GM23248 (cell line): ENCODE measurements around the gene PODN. TPM values are rescaled to one million over a fixed set of nuclear protein-coding genes. Genes with fewer than 3 reads are reported as not detected.

Experiments used
- DNase-seq: peaks from one replicate; pipeline ENCODE4 v3.0.0-alpha.2; 2015
- H2AFZ ChIP-seq: fragments of 200-600 bp; sonication (generic); 2 replicates; pipeline ENCODE4 v1.6.1; 2016; ENCODE audit warnings: antibody characterized with exemption
- H3F3A ChIP-seq: fragments of 200-600 bp; sonication (generic); 2 replicates; pipeline ENCODE4 v1.6.1; 2016; ENCODE audit warnings: mild to moderate bottlenecking, antibody characterized with exemption, mixed run types; ENCODE audit not compliant: insufficient read depth
- H3K27ac ChIP-seq: fragments of 200-600 bp; sonication (generic); 2 replicates; pipeline ENCODE4 v1.5.1; 2016; ENCODE audit warnings: mild to moderate bottlenecking
- H3K27me3 ChIP-seq: fragments of 200-600 bp; sonication (generic); replicated peaks from 2 replicates; pipeline ENCODE4 v1.6.1; 2016; ENCODE audit warnings: mild to moderate bottlenecking; ENCODE audit not compliant: insufficient read depth
- H3K36me3 ChIP-seq: fragments of 200-600 bp; sonication (generic); 2 replicates; pipeline ENCODE4 v1.6.1; 2016; ENCODE audit warnings: low read depth, mild to moderate bottlenecking
- H3K4me1 ChIP-seq: fragments of 200-600 bp; sonication (generic); 2 replicates; pipeline ENCODE4 v1.6.1; 2016; ENCODE audit warnings: mild to moderate bottlenecking; ENCODE audit not compliant: insufficient read depth
- H3K4me2 ChIP-seq: fragments of 200-600 bp; sonication (generic); one replicate; pipeline ENCODE4 v1.6.1; 2016; ENCODE audit warnings: mild to moderate bottlenecking; ENCODE audit not compliant: unreplicated experiment
- H3K4me3 ChIP-seq: fragments of 200-600 bp; sonication (generic); 2 replicates; pipeline ENCODE4 v1.5.1; 2016; ENCODE audit warnings: mild to moderate bottlenecking
- H3K79me2 ChIP-seq: fragments of 200-600 bp; sonication (generic); 2 replicates; pipeline ENCODE4 v1.6.1; 2016; ENCODE audit warnings: mild to moderate bottlenecking; ENCODE audit not compliant: insufficient read depth
- H3K9ac ChIP-seq: fragments of 200-600 bp; sonication (generic); 2 replicates; pipeline ENCODE4 v1.6.1; 2016; ENCODE audit warnings: mild to moderate bottlenecking
- H3K9me2 ChIP-seq: fragments of 200-600 bp; sonication (generic); 2 replicates; pipeline ENCODE4 v1.6.1; 2016; ENCODE audit warnings: mixed run types, mild to moderate bottlenecking, moderate library complexity; ENCODE audit not compliant: insufficient read depth
- H3K9me3 ChIP-seq: fragments of 200-600 bp; sonication (generic); one replicate; pipeline ENCODE4 v1.6.1; 2017; ENCODE audit warnings: low read depth
- H4K20me1 ChIP-seq: fragments of 200-600 bp; sonication (generic); 2 replicates; pipeline ENCODE4 v1.6.0; 2016; ENCODE audit not compliant: insufficient read depth
- EZH2 ChIP-seq: fragments of 200-600 bp; sonication (generic); IDR thresholded peaks from 2 replicates; pipeline ENCODE4 v1.6.1; 2018; ENCODE audit warnings: antibody characterized with exemption, mild to moderate bottlenecking; ENCODE audit not compliant: insufficient read depth, poor library complexity, severe bottlenecking
- EZH2phosphoT487 ChIP-seq: fragments of 200-600 bp; sonication (generic); IDR thresholded peaks from 2 replicates; pipeline ENCODE4 v1.6.1; 2018; ENCODE audit warnings: antibody characterized with exemption, moderate library complexity, mild to moderate bottlenecking, low read depth; ENCODE audit not compliant: insufficient read depth
- WGBS, 2 experiments: methylation state at CpG; one replicate each; pipeline ENCODE4 v1.1.6; 2015 to 2017; ENCODE audit warnings: low lambda C conversion rate in 2 of 2, low coverage in 1 of 2; ENCODE audit errors: missing lambda C conversion rate in 2 of 2; 5-methylcytosine and 5-hydroxymethylcytosine counted together
- in situ Hi-C: fragments of 300-500 bp; cut with MboI; formaldehyde crosslinking; loops from 2 replicates; pipeline ENCODE4 v1.15.0; 2020
- polyA plus RNA-seq: library from polyadenylated mRNA; unstranded; fragments of >200 nt; fragmentation: Nextera tagmentation; extraction: Ambion mirVana; gene quantifications from 2 replicates; pipeline ENCODE4 v1.2.1, GENCODE V29; 2016
- total RNA-seq: library from RNA; depleted of rRNA; stranded (reverse); fragments of >200 nt; shearing (Covaris generic); gene quantifications from 2 replicates; pipeline ENCODE4 v1.2.3, GENCODE V29; 2014

Gene PODN
- total and polyA plus RNA-seq, 2 experiments from 2014 or later, result 54.8 to 71.6 TPM

DNA sequence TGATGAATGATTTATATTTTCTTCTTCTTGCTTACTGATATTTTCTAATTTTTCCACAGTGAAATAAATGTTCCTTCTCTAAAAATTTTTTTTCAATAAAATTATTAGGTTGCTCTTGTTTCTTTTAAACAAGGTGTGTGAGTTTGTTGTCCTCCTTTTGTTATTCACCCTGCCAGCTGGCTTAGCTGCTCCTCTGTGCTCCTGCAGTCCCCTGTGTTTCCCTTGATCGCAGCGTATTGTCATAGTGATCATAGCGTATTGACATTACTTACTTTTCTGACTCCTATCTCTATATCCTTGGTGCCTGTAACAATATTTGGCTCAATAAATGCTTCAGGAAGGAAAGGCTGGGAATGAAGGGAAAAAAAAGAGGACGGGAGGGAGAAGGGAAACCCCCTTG, 24.9 kb upstream of the PODN start:
- Histone ChIP-seq H3K9me2 (no peaks in the 10 kb centered on the region), H3K36me3 (peaks cover 5% of the 10 kb centered on the region; the same call in 1 of the 2 replicates), H3K4me1 (no peaks in the 10 kb centered on the region), H3K27ac (no peak overlapping the region), H3K4me3 (no peak overlapping the region), H3K79me2 (peaks cover 17% of the 10 kb centered on the region), H3K4me2 (no peak overlapping the region), H3K27me3 (no peaks in the 10 kb centered on the region), H4K20me1 (no peaks in the 10 kb centered on the region), H3K9ac (no peak overlapping the region), H3K9me3 (no peaks in the 10 kb centered on the region), H3F3A (peaks cover 10% of the 10 kb centered on the region), H2AFZ (no peak overlapping the region)
- no peak for DNase-seq
- 97 to 100% methylated on average over 4 of the region's 4 CpGs for WGBS, 2 experiments
- TF ChIP-seq EZH2phosphoT487 (no peak), EZH2 (no peak)
- in situ Hi-C loops, result no loop called here

DNA sequence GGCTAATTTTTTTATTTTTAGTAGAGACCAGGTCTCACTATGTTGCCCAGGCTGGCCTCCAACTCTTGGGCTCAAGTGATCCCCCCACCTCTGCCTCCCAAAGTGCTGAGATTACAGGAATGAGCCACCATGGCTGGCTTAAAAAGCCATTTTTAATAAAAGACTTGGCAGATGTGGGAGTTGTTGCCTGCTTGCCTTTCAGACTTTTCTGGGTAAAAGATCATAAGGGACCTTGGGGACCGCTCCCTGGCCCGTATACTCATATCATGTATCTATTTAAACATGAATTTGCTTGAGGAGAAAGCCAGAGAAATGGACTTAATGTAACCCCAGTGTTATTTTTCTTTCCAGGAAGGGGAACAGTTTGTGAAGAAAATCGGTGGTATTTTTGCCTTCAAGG, 23.4 kb upstream of the PODN start:
- no peaks in the 10 kb centered on the region for H3K9me2 ChIP-seq
- no peaks in the 10 kb centered on the region for H3K9me3 ChIP-seq
- peaks cover 7% of the 10 kb centered on the region; the same call in 1 of the 2 replicates for H3K79me2 ChIP-seq
- peaks cover 24% of the 10 kb centered on the region for H3F3A ChIP-seq
- no peak for DNase-seq
- no peak overlapping the region for H3K4me3 ChIP-seq
- H3K4me1 ChIP-seq, result peaks cover 9% of the 10 kb centered on the region
- H3K4me2 ChIP-seq, result no peak overlapping the region
- TF ChIP-seq EZH2phosphoT487 (no peak), EZH2 (no peak)
- no peaks in the 10 kb centered on the region for H3K27me3 ChIP-seq
- WGBS, 2 experiments, result 79 to 83% methylated on average over 3 of the region's 3 CpGs
- no peaks in the 10 kb centered on the region for H4K20me1 ChIP-seq
- no peak overlapping the region for H3K27ac ChIP-seq
- H3K9ac ChIP-seq, result no peak overlapping the region
- in situ Hi-C loops, result no loop called here
- peaks cover 5% of the 10 kb centered on the region; the same call in 1 of the 2 replicates for H3K36me3 ChIP-seq
- H2AFZ ChIP-seq, result no peak overlapping the region

DNA sequence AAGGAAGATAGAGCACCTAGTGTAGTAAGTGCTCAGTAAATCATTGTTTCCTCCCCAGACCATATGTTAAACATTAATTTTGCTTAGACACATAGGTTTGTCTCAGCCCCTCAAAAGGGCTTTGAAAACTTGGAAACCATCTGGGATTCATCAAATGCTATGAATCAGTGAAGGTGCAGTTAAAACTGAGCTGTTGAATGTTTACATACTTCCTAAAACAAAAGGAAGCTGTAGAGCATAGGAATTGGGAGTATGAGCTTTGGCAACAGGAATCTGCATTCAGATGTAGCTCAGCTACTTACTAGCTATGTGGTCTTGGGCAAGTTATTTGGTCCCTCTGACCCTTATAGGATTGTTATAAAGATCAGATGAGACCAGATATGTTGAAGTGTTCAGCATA, 18.7 kb upstream of the PODN start:
- H3K27me3 ChIP-seq, result no peaks in the 10 kb centered on the region
- H3F3A ChIP-seq, result peaks cover 54% of the 10 kb centered on the region
- peaks cover 24% of the 10 kb centered on the region for H3K79me2 ChIP-seq
- H3K9me3 ChIP-seq, result no peaks in the 10 kb centered on the region
- peaks cover 35% of the 10 kb centered on the region for H3K4me1 ChIP-seq
- H3K4me3 ChIP-seq, result no peak overlapping the region
- no peak overlapping the region for H2AFZ ChIP-seq
- H3K27ac ChIP-seq, result peak overlapping the region; percentile 19
- no peak overlapping the region for H3K9ac ChIP-seq
- in situ Hi-C loops, result no loop called here
- peaks cover 5% of the 10 kb centered on the region; the same call in 1 of the 2 replicates for H3K36me3 ChIP-seq
- H4K20me1 ChIP-seq, result no peaks in the 10 kb centered on the region
- peak; percentile 81 for DNase-seq
- no peaks in the 10 kb centered on the region for H3K9me2 ChIP-seq
- no peak for TF ChIP-seq EZH2
- TF ChIP-seq EZH2phosphoT487, result no peak
- H3K4me2 ChIP-seq, result peak overlapping the region; percentile 36

DNA sequence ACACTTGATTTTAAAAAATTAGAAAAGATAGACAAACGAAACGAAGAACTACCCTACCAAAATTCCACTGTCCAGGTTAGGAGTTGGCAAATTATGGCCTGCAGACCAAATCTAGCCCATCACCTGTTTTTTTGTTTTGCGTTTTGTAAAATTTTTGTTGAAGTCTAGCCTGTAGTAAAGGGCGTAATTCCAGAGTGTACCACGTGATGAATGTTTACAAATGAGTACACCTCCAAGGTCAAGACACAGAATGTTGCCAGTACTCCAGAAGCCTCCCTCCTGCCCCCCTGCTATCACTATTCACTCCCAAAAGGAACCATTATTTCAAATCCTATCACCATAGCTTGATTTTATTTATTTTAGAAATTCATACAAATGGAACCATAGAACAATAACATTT, 17.1 kb upstream of the PODN start:
- H3K9me2 ChIP-seq, result no peaks in the 10 kb centered on the region
- TF ChIP-seq EZH2phosphoT487, result no peak
- TF ChIP-seq EZH2, result no peak
- in situ Hi-C loops, result no loop called here
- no peak overlapping the region for H3K27ac ChIP-seq
- no peaks in the 10 kb centered on the region for H3K27me3 ChIP-seq
- DNase-seq, result no peak
- H2AFZ ChIP-seq, result no peak overlapping the region
- peaks cover 12% of the 10 kb centered on the region for H3K36me3 ChIP-seq
- no peak overlapping the region for H3K4me2 ChIP-seq
- WGBS, 2 experiments, result 97% methylated on average over 5 of the region's 5 CpGs
- no peak overlapping the region for H3K9ac ChIP-seq
- no peaks in the 10 kb centered on the region for H4K20me1 ChIP-seq
- H3K9me3 ChIP-seq, result no peaks in the 10 kb centered on the region
- H3K79me2 ChIP-seq, result peaks cover 24% of the 10 kb centered on the region
- H3F3A ChIP-seq, result peaks cover 68% of the 10 kb centered on the region
- peaks cover 45% of the 10 kb centered on the region for H3K4me1 ChIP-seq
- no peak overlapping the region for H3K4me3 ChIP-seq

DNA sequence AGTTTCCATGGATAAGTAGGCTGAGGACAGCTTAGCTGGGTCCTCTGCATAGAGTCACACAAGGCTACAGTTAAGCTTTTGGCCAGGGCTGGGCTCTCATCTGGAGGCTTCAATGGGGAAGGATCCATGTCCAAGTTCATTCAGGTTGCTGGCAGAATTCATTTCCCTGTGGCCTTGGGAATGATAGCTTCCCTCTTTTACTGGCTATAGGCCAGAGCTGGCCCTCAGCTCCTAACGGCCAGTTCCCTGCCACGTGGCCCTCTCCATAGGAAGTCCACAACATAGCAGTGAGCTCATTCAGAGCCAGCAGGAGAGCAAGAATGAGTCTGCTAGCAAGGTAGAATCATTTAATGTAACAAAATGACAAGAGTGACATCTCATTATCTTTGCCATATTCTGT, 15.1 kb upstream of the PODN start:
- Histone ChIP-seq H3K79me2 (peaks cover 24% of the 10 kb centered on the region), H3F3A (peaks cover 60% of the 10 kb centered on the region), H3K27ac (peak overlapping the region; percentile 61; the same call in 1 of the 2 replicates), H3K36me3 (peaks cover 27% of the 10 kb centered on the region), H3K4me1 (peaks cover 45% of the 10 kb centered on the region), H2AFZ (no peak overlapping the region), H3K4me3 (no peak overlapping the region), H4K20me1 (no peaks in the 10 kb centered on the region), H3K27me3 (no peaks in the 10 kb centered on the region), H3K9ac (no peak overlapping the region), H3K9me2 (no peaks in the 10 kb centered on the region), H3K4me2 (peak overlapping the region; percentile 37), H3K9me3 (no peaks in the 10 kb centered on the region)
- in situ Hi-C loops, result no loop called here
- 52 to 73% methylated on average over 2 of the region's 2 CpGs for WGBS, 2 experiments
- TF ChIP-seq EZH2phosphoT487 (no peak), EZH2 (no peak)
- peak; percentile 42 for DNase-seq
